Measurements from ENCODE around the gene CIAO3. TPM values are rescaled to one million over a fixed set of nuclear protein-coding genes. Genes with fewer than 3 reads are reported as not detected.

CIAO3 gene
- total RNA-seq, 1 experiment from 2014 or later: 50.9 TPM

GRCh38 chr16:740764-741505 lies at the start of gene CIAO3 (continued):
- TF ChIP-seq MLX (CRISPR knock-in tag; IDR thresholded peaks at IDR 0.05): no peak
- 0 out of 2 replicates have a peak, but pooled peaks have one; percentile 18 for TF ChIP-seq E2F4 (CRISPR knock-in tag; IDR thresholded peaks at IDR 0.05; ENCODE audit: borderline replicate concordance, low read depth)
- peak; percentile 79 for TF ChIP-seq GABPB1 (CRISPR knock-in tag; IDR thresholded peaks at IDR 0.05)
- TF ChIP-seq PRDM15 (CRISPR knock-in tag; IDR thresholded peaks at IDR 0.05): peak; percentile 58; the same call in 1 of the 2 replicates
- TF ChIP-seq TEAD1 (CRISPR knock-in tag; IDR thresholded peaks at IDR 0.05): peak; percentile 68; the same call in 1 of the 2 replicates
- TF ChIP-seq USF2 (CRISPR knock-in tag; IDR thresholded peaks at IDR 0.05): peak; percentile 67
- TF ChIP-seq CREB1 (CRISPR knock-in tag; IDR thresholded peaks at IDR 0.05): 0 out of 2 replicates have a peak, but pooled peaks have one; percentile 46
- no peak for TF ChIP-seq ZNF512 (CRISPR knock-in tag; IDR thresholded peaks at IDR 0.05; ENCODE audit: borderline replicate concordance)
- peak; percentile 97 for TF ChIP-seq E2F5 (CRISPR knock-in tag; IDR thresholded peaks at IDR 0.05)
- peak; percentile 73; the same call in 1 of the 2 replicates for TF ChIP-seq ESRRA (CRISPR knock-in tag; IDR thresholded peaks at IDR 0.05; ENCODE audit: borderline replicate concordance)
- TF ChIP-seq CBFB (CRISPR knock-in tag; IDR thresholded peaks at IDR 0.05; ENCODE audit: low read depth): no peak
- TF ChIP-seq HMGXB4 (CRISPR knock-in tag; IDR thresholded peaks at IDR 0.05): peak; percentile 98
- no peak for TF ChIP-seq ZNF532 (CRISPR knock-in tag; IDR thresholded peaks at IDR 0.05; ENCODE audit: borderline replicate concordance)
- TF ChIP-seq MXD4 (CRISPR knock-in tag; IDR thresholded peaks at IDR 0.05; ENCODE audit: borderline replicate concordance): no peak
- 0 out of 2 replicates have a peak, but pooled peaks have one; percentile 38 for TF ChIP-seq PREB (CRISPR knock-in tag; IDR thresholded peaks at IDR 0.05; ENCODE audit: borderline replicate concordance)
- TF ChIP-seq NFE2L1 (CRISPR knock-in tag; IDR thresholded peaks at IDR 0.05): peak; percentile 70; the same call in 1 of the 2 replicates
- peak; percentile 80; the same call in 1 of the 2 replicates for TF ChIP-seq RELA (CRISPR knock-in tag; IDR thresholded peaks at IDR 0.05; ENCODE audit: borderline replicate concordance)
- peak; percentile 22; the same call in 1 of the 2 replicates for TF ChIP-seq SMAD3 (CRISPR knock-in tag; IDR thresholded peaks at IDR 0.05; ENCODE audit: borderline replicate concordance)
- peak; percentile 89; the same call in 1 of the 2 replicates for TF ChIP-seq ZBTB21 (CRISPR knock-in tag; IDR thresholded peaks at IDR 0.05; ENCODE audit: borderline replicate concordance)
- peak; percentile 55 for TF ChIP-seq JUN (CRISPR knock-in tag; IDR thresholded peaks at IDR 0.05)
